ENCODE measurements around the gene EIF4ENIF1. TPM values are rescaled to one million over a fixed set of nuclear protein-coding genes. Genes with fewer than 3 reads are reported as not detected.
"Not testable (repeated sequence)": the region's sequence is repeated elsewhere in the genome, so short reads cannot be mapped to it uniquely, and the experiment has no call there.

Gene EIF4ENIF1
- total RNA-seq, 4 donors from 2014 or later: 14.7 to 20.8 (median 16.9) TPM

- peak; percentile 88 to 97 for DNase-seq (ENCODE audit: low spot score in 2 of 2)
- TF ChIP-seq POLR2A (IDR thresholded peaks at IDR 0.05) (no peak), CTCF (IDR thresholded peaks at IDR 0.05) (no peak)
- intact Hi-C loops (cut with DNase I; ENCODE audit: low total_unique reads): loop anchor here (10.0 kb wide), 1 partner anchor 151 kb away; the partner anchor contains the start of gene PATZ1
Measured at GRCh38 chr22:31496007-31496734, 6.5 kb upstream of the EIF4ENIF1 start, which contains the start of gene SFI1. SFI1 (plus strand) TSS chr22:31496536; CDS start chr22:31508285, 11,749 bp downstream.

GRCh38 chr22:31495343-31495742 lies 5.7 kb upstream of the EIF4ENIF1 start:
- intact Hi-C loops (cut with DNase I; ENCODE audit: low total_unique reads): loop anchor here (10.0 kb wide), 1 partner anchor 151 kb away; the partner anchor contains the start of gene PATZ1
- no peak overlapping the region for H3K4me3 ChIP-seq (ENCODE audit: low read depth, poor library complexity, severe bottlenecking)
- TF ChIP-seq CTCF (IDR thresholded peaks at IDR 0.05) (no peak), POLR2A (IDR thresholded peaks at IDR 0.05) (no peak)
- WGBS, 2 donors: 53 to 65% methylated on average over 15 of the region's 15 CpGs
- DNase-seq (ENCODE audit: low spot score in 2 of 2): no peak

More at GRCh38 chr22:31496007-31496734, 6.5 kb upstream of the EIF4ENIF1 start, which contains the start of gene SFI1:
- WGBS, 2 donors: 0 to 1% methylated on average over 28 to 37 of the region's 70 CpGs
- peak within 1 kb of the TSS; percentile 59 for H3K4me3 ChIP-seq (ENCODE audit: low read depth, poor library complexity, severe bottlenecking)

GRCh38 chr22:31493355-31493754 lies 3.7 kb upstream of the EIF4ENIF1 start:
- WGBS, 2 donors: 86 to 95% methylated on average over 5 of the region's 5 CpGs
- DNase-seq (ENCODE audit: low spot score in 2 of 2); H3K4me3 ChIP-seq (ENCODE audit: low read depth, poor library complexity, severe bottlenecking): not testable (repeated sequence)
- intact Hi-C loops (cut with DNase I; ENCODE audit: low total_unique reads): loop anchor here (10.0 kb wide), 1 partner anchor 149 kb away; the partner anchor contains the start of gene PATZ1

- intact Hi-C loops (cut with DNase I; ENCODE audit: low total_unique reads): loop anchor here (10.0 kb wide), 1 partner anchor 147 kb away; the partner anchor contains the start of gene PATZ1
- TF ChIP-seq CTCF (IDR thresholded peaks at IDR 0.05) (no peak), POLR2A (IDR thresholded peaks at IDR 0.05) (no peak)
- H3K4me3 ChIP-seq (ENCODE audit: low read depth, poor library complexity, severe bottlenecking): no peak overlapping the region
- WGBS, 2 donors: 51 to 53% methylated on average over 3 of the region's 3 CpGs
- DNase-seq (ENCODE audit: low spot score in 2 of 2): no peak
Measured at GRCh38 chr22:31492151-31492550, 2.5 kb upstream of the EIF4ENIF1 start.

GRCh38 chr22:31491218-31491962 lies 1.7 kb upstream of the EIF4ENIF1 start:
- TF ChIP-seq CTCF (IDR thresholded peaks at IDR 0.05): no peak
- TF ChIP-seq POLR2A (IDR thresholded peaks at IDR 0.05): no peak
- 78 to 79% methylated on average over 8 of the region's 8 CpGs for WGBS, 2 donors
- no peak overlapping the region for H3K4me3 ChIP-seq (ENCODE audit: low read depth, poor library complexity, severe bottlenecking)
- intact Hi-C loops (cut with DNase I; ENCODE audit: low total_unique reads): loop anchor here (10.0 kb wide), 1 partner anchor 147 kb away; the partner anchor contains the start of gene PATZ1
- DNase-seq (ENCODE audit: low spot score in 2 of 2): no peak

GRCh38 chr22:31490496-31490925 lies 869 bp upstream of the EIF4ENIF1 start:
- H3K4me3 ChIP-seq (ENCODE audit: low read depth, poor library complexity, severe bottlenecking): peak overlapping the region; percentile 86
- DNase-seq (ENCODE audit: low spot score in 2 of 2): peak; percentile 52 to 88
- TF ChIP-seq POLR2A (IDR thresholded peaks at IDR 0.05) (no peak), CTCF (IDR thresholded peaks at IDR 0.05) (no peak)
- 0% methylated on average over 15 of the region's 15 CpGs for WGBS, 2 donors
- intact Hi-C loops (cut with DNase I; ENCODE audit: low total_unique reads): loop anchor here (10.0 kb wide), 1 partner anchor 146 kb away; the partner anchor contains the start of gene PATZ1
